CD4-positive, alpha-beta T cell (primary cell): Measurements from ENCODE around the gene GPRC5C. TPM values are rescaled to one million over a fixed set of nuclear protein-coding genes. Genes with fewer than 3 reads are reported as not detected.

Experiments used
- ATAC-seq: fragments of 200-7000 bp; cut with Tn5 transposase; one replicate; pipeline ENCODE4 v1.10.0; 2022; ENCODE audit warnings: mild to moderate bottlenecking; ENCODE audit not compliant: poor library complexity
- CTCF ChIA-PET: fragments of 350-600 bp; sonication (Branson Sonifier 250); formaldehyde crosslinking; loops from one replicate; lab custom pipeline; 2021; ENCODE audit warnings: antibody characterized with exemption, inconsistent platforms; lab: Charles Lee
- POLR2A ChIA-PET: fragments of 350-600 bp; sonication (Branson Sonifier 250); formaldehyde crosslinking; loops from one replicate; lab custom pipeline; 2021; ENCODE audit warnings: antibody characterized with exemption, inconsistent platforms; lab: Charles Lee
- DNase-seq, 14 experiments: peaks; one replicate each; pipeline ENCODE4 v3.0.0-alpha.2; 2013 to 2020; ENCODE audit warnings: mixed read lengths in 2 of 14
- H3K27ac ChIP-seq, 2 donors: one replicate each; pipeline versions ENCODE4 v1.5.1 to v1.7.0; 2013; ENCODE audit warnings: low read length in 2 of 2, low read depth in 1 of 2, mild to moderate bottlenecking in 1 of 2
- H3K27me3 ChIP-seq, 2 experiments: 1 replicate in 1 of 2; 2 replicates in 1 of 2; pipeline versions ENCODE4 v1.6.1 to v1.7.0; 2013; ENCODE audit warnings: low read length in 2 of 2, control low read depth in 1 of 2, mild to moderate bottlenecking in 1 of 2, moderate library complexity in 1 of 2; ENCODE audit not compliant: insufficient read depth in 2 of 2, control insufficient read depth in 1 of 2
- H3K36me3 ChIP-seq: one replicate; pipeline ENCODE4 v1.6.1; 2013; ENCODE audit warnings: low read length, control low read depth; ENCODE audit not compliant: insufficient read depth
- H3K4me1 ChIP-seq: one replicate; pipeline ENCODE4 v1.6.1; 2013; ENCODE audit warnings: low read length, control low read depth; ENCODE audit not compliant: insufficient read depth
- H3K4me3 ChIP-seq: one replicate; pipeline ENCODE4 v1.5.1; 2013; ENCODE audit warnings: mild to moderate bottlenecking, low read length, moderate library complexity
- H3K9me3 ChIP-seq, 2 experiments: 1 replicate in 1 of 2; 2 replicates in 1 of 2; pipeline versions ENCODE4 v1.6.1 to v1.7.0; 2013; ENCODE audit warnings: low read length in 2 of 2, mild to moderate bottlenecking in 2 of 2, control low read depth in 1 of 2, moderate library complexity in 1 of 2; ENCODE audit not compliant: control insufficient read depth in 1 of 2, insufficient read depth in 1 of 2
- H3K27ac Mint-ChIP-seq: one replicate; pipeline ENCODE4 v1.8.0; 2020; ENCODE audit warnings: mixed read lengths
- H3K27me3 Mint-ChIP-seq: one replicate; pipeline ENCODE4 v1.8.0; 2021; ENCODE audit warnings: mixed read lengths
- H3K36me3 Mint-ChIP-seq: one replicate; pipeline ENCODE4 v1.8.0; 2021; ENCODE audit warnings: low read depth, mixed read lengths
- H3K4me1 Mint-ChIP-seq: one replicate; pipeline ENCODE4 v1.8.0; 2021; ENCODE audit warnings: low read depth, mixed read lengths
- H3K4me3 Mint-ChIP-seq: one replicate; pipeline ENCODE4 v1.8.0; 2020; ENCODE audit warnings: mild to moderate bottlenecking, mixed read lengths
- H3K9me3 Mint-ChIP-seq: one replicate; pipeline ENCODE4 v1.8.0; 2020; ENCODE audit warnings: mixed read lengths
- CTCF ChIP-seq: fragments of 200-600 bp; IDR thresholded peaks from one replicate; pipeline ENCODE4 v1.8.0; 2022; ENCODE audit warnings: antibody characterized with exemption, mild to moderate bottlenecking
- intact Hi-C, 2 experiments: fragments of 100-400 bp; cut with DNase I in 1 of 2; cut with micrococcal nuclease in 1 of 2; formaldehyde crosslinking; loops; one replicate each; pipeline versions ENCODE4 v1.15.1 to v1.9.0; 2023 to 2025; cut with DNase I, micrococcal nuclease
- total RNA-seq, 174 experiments: library from RNA in 2 of 174; stranded (reverse) in 2 of 174; gene quantifications; one replicate each; pipeline ENCODE4 v1.2.3 and lab custom pipeline; 2021 to 2026

Gene GPRC5C
- total RNA-seq, 2 experiments from 2014 or later, result not detected

- Histone ChIP-seq H3K27me3 (peaks cover 0 to 3% of the 10 kb centered on the region in 2 experiments), H3K27ac (no peak overlapping the region), H3K36me3 (no peaks in the 10 kb centered on the region), H3K4me3 (no peak overlapping the region), H3K9me3 (no peaks in the 10 kb centered on the region), H3K4me1 (peaks cover 3% of the 10 kb centered on the region)
- no peak for ATAC-seq
- TF ChIP-seq CTCF, result no peak
- peaks cover 6% of the 10 kb centered on the region for H3K27me3 Mint-ChIP-seq
- DNase-seq, result peak in 3 of 14 experiments; percentile 14 to 49 (median 23)
- H3K4me1 Mint-ChIP-seq, result peaks cover 7% of the 10 kb centered on the region
- POLR2A ChIA-PET, result interaction anchor here (0.6 kb wide), 1 partner anchor 113 kb away, joined by 3 read pairs; no protein-coding TSS in a partner anchor
- no peaks in the 10 kb centered on the region for H3K9me3 Mint-ChIP-seq
- H3K36me3 Mint-ChIP-seq, result no peaks in the 10 kb centered on the region
- H3K4me3 Mint-ChIP-seq, result no peak overlapping the region
- CTCF ChIA-PET, result interaction anchor here (1.6 to 1.7 kb wide), 2 partner anchors 112 to 113 kb away, joined by 4 to 7 read pairs; no protein-coding TSS in a partner anchor
- H3K27ac Mint-ChIP-seq, result no peak overlapping the region
- intact Hi-C loops, result loop anchor here (2.0 to 10.0 kb wide), 5 partner anchors 37 to 187 kb away; no protein-coding TSS in a partner anchor
These were observed 59.7 kb downstream of the GPRC5C start for GRCh38 chr17:74491626-74492025.

- no peak overlapping the region for H3K27ac ChIP-seq
- H3K9me3 ChIP-seq, result no peaks in the 10 kb centered on the region
- ChIA-PET CTCF (interaction anchor here (1.1 to 1.7 kb wide), 3 partner anchors 114 to 126 kb away, joined by 3 to 4 read pairs (median 4); partner anchors contain the start of gene GPR142), POLR2A (interaction anchor here (1.4 kb wide), 1 partner anchor 39 kb away, joined by 4 read pairs; no protein-coding TSS in a partner anchor)
- Mint-ChIP-seq H3K27me3 (peaks cover 6% of the 10 kb centered on the region), H3K27ac (no peak overlapping the region), H3K36me3 (no peaks in the 10 kb centered on the region), H3K4me3 (no peak overlapping the region), H3K4me1 (peaks cover 7% of the 10 kb centered on the region), H3K9me3 (no peaks in the 10 kb centered on the region)
- peak; percentile 90 for TF ChIP-seq CTCF
- DNase-seq, result peak; percentile 48 to 83 (median 66)
- intact Hi-C loops, result loop anchor here (1.0 to 10.0 kb wide), 8 partner anchors 39 to 189 kb away; no protein-coding TSS in a partner anchor
- peaks cover 3% of the 10 kb centered on the region for H3K4me1 ChIP-seq
- H3K4me3 ChIP-seq, result no peak overlapping the region
- peaks cover 0 to 3% of the 10 kb centered on the region in 2 experiments for H3K27me3 ChIP-seq
- ATAC-seq, result peak; percentile 78
- H3K36me3 ChIP-seq, result no peaks in the 10 kb centered on the region
These were observed 61.5 kb downstream of the GPRC5C start for GRCh38 chr17:74493331-74493833.

Other genes starting within 250 kb of the GPRC5C start
- 1,000 to 10,000 TPM; 2,305 to 2,531 TPM for gene RPL38, start 228.4 kb upstream of the GPRC5C start, total RNA-seq
- 1 to 10 TPM; 4.4 to 5.4 TPM for gene TTYH2, start 218.5 kb upstream of the GPRC5C start, total RNA-seq
- gene DNAI2, start 157.9 kb upstream of the GPRC5C start, total RNA-seq, result 1 to 10 TPM in 1 of 2 experiments, under 1 TPM in 1; 0.66 to 1.2 TPM
- 1 to 10 TPM in 1 of 2 experiments, under 1 TPM in 1; 0.81 to 1.1 TPM for gene KIF19, start 105.9 kb upstream of the GPRC5C start, total RNA-seq
- gene BTBD17, start 70.2 kb upstream of the GPRC5C start, total RNA-seq, result not detected
- not detected for gene GPR142, start 64.6 kb upstream of the GPRC5C start, total RNA-seq
- gene CD300A, start 34.5 kb downstream of the GPRC5C start, total RNA-seq, result 1 to 10 TPM; 1.8 to 2.6 TPM
- under 1 TPM; 0.36 to 0.56 TPM for gene CD300LB, start 99.4 kb downstream of the GPRC5C start, total RNA-seq
- gene CD300C, start 114.0 kb downstream of the GPRC5C start, total RNA-seq, result under 1 TPM; 0.41 to 0.50 TPM
- gene CD300H, start 135.4 kb downstream of the GPRC5C start, total RNA-seq, result not detected
- gene CD300LD, start 160.2 kb downstream of the GPRC5C start, total RNA-seq, result not detected
- gene CD300E, start 191.7 kb downstream of the GPRC5C start, total RNA-seq, result under 1 TPM; 0.93 to 0.98 TPM